SK-N-SH treated with all-trans-retinoic acid at 6 μM for 48 hours (cell line): ENCODE results near the gene RNASE9.
A peak's percentile ranks its signal among the peaks of the same experiment; 100 is the strongest.

ENCODE experiments used
- ATAC-seq: fragments of 200-7000 bp; cut with Tn5 transposase; 3 replicates; pipeline ENCODE4 v1.9.1; 2020; ENCODE audit warnings: mild to moderate bottlenecking, moderate library complexity
- CSDC2 ChIP-seq: fragments of 250-450 bp; sonication (Bioruptor Pico); IDR thresholded peaks from 2 replicates; pipeline ENCODE4 v1.5.0; 2020; ENCODE audit warnings: mild to moderate bottlenecking, moderate library complexity
- ESRRG ChIP-seq: fragments of 250-450 bp; sonication (Bioruptor Pico); IDR thresholded peaks from 2 replicates; pipeline ENCODE4 v1.6.1; 2021; ENCODE audit warnings: mild to moderate bottlenecking
- GLIS3 ChIP-seq: fragments of 250-450 bp; sonication (Bioruptor Pico); IDR thresholded peaks from 2 replicates; pipeline ENCODE4 v1.5.0; 2020; ENCODE audit warnings: mild to moderate bottlenecking, moderate library complexity
- ISL1 ChIP-seq: fragments of 250-450 bp; sonication (Bioruptor Pico); IDR thresholded peaks from 2 replicates; pipeline ENCODE4 v2.1.2; 2022; ENCODE audit warnings: mild to moderate bottlenecking, moderate library complexity
- OSR1 ChIP-seq: fragments of 250-450 bp; sonication (Bioruptor Pico); IDR thresholded peaks from 2 replicates; pipeline ENCODE4 v1.8.0; 2022; ENCODE audit warnings: moderate library complexity, mild to moderate bottlenecking, inconsistent platforms
- PPARA ChIP-seq: fragments of 250-450 bp; sonication (Bioruptor Pico); IDR thresholded peaks from 2 replicates; pipeline ENCODE4 v1.5.0; 2020; ENCODE audit warnings: mild to moderate bottlenecking, borderline replicate concordance
- RARB ChIP-seq: fragments of 250-450 bp; sonication (Bioruptor Pico); IDR thresholded peaks from 2 replicates; pipeline ENCODE4 v1.8.0; 2021; ENCODE audit warnings: mild to moderate bottlenecking, moderate library complexity
- SNAI2 ChIP-seq: fragments of 250-450 bp; sonication (Bioruptor Pico); IDR thresholded peaks from 2 replicates; pipeline ENCODE4 v1.5.0; 2020; ENCODE audit warnings: mild to moderate bottlenecking, moderate library complexity
- TOX ChIP-seq: fragments of 250-450 bp; sonication (Bioruptor Pico); IDR thresholded peaks from 2 replicates; pipeline ENCODE4 v1.8.0; 2021; ENCODE audit warnings: mild to moderate bottlenecking, moderate library complexity, borderline replicate concordance
- ZC3H10 ChIP-seq: fragments of 250-450 bp; sonication (Bioruptor Pico); IDR thresholded peaks from 2 replicates; pipeline ENCODE4 v1.5.1; 2021; ENCODE audit warnings: mild to moderate bottlenecking, moderate library complexity
- ZFP3 ChIP-seq: fragments of 250-450 bp; sonication (Bioruptor Pico); IDR thresholded peaks from 2 replicates; pipeline ENCODE4 v1.5.0; 2020; ENCODE audit warnings: mild to moderate bottlenecking, moderate library complexity
- ZNF565 ChIP-seq: fragments of 450-650 bp; formaldehyde crosslinking; conservative IDR thresholded peaks from 2 replicates; pipeline ENCODE4 v1.5.0; 2020; ENCODE audit warnings: low read depth, mild to moderate bottlenecking, moderate library complexity
- ZNF70 ChIP-seq: fragments of 450-650 bp; formaldehyde crosslinking; IDR thresholded peaks from 2 replicates; pipeline ENCODE4 v1.5.0; 2020; ENCODE audit warnings: mild to moderate bottlenecking, moderate library complexity
- ZNF8 ChIP-seq: fragments of 450-650 bp; formaldehyde crosslinking; IDR thresholded peaks from 2 replicates; pipeline ENCODE4 v1.5.0; 2020; ENCODE audit warnings: mild to moderate bottlenecking, moderate library complexity
- TF ChIP-seq, protein P1 (sequence below): fragments of 250-450 bp; sonication (Bioruptor Pico); IDR thresholded peaks from 2 replicates; pipeline ENCODE4 v1.5.1; 2021; ENCODE audit warnings: mild to moderate bottlenecking, moderate library complexity
- TF ChIP-seq, protein P2 (sequence below): fragments of 250-450 bp; sonication (Bioruptor Pico); IDR thresholded peaks from 2 replicates; pipeline ENCODE4 v1.5.1; 2020; ENCODE audit warnings: low read depth, mild to moderate bottlenecking, moderate library complexity
- TF ChIP-seq, protein P3 (sequence below): fragments of 250-450 bp; sonication (Bioruptor Pico); IDR thresholded peaks from 2 replicates; pipeline ENCODE4 v1.8.0; 2020; ENCODE audit warnings: mild to moderate bottlenecking, moderate library complexity, borderline replicate concordance
- TF ChIP-seq, protein P4 (sequence below): fragments of 250-450 bp; sonication (Bioruptor Pico); IDR thresholded peaks from 2 replicates; pipeline ENCODE4 v1.5.0; 2020; ENCODE audit warnings: mild to moderate bottlenecking, moderate library complexity

The RNASE9 gene

DNA sequence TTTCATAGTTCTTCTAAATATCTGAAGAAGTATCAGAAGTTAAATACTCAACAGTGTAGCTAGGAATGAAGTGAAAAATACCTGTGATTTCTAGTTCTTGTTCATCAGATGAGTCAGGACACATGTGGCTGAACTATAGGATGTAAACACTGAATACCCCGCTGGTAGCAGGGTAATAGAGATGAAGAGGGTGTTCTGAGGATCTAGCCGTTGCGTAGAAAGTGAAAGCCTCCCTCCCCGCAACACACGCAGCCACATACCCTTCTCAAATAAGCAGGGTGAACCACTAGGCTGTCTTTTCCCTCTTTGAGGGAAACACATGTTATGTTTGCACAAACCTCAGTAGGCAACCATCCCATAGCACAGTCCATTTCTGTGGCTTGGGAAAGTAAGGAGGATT is 46.8 kb upstream of the RNASE9 start (continued):
- no peak for TF ChIP-seq PPARA
- TF ChIP-seq CSDC2 (CRISPR knock-in tag), result no peak

DNA sequence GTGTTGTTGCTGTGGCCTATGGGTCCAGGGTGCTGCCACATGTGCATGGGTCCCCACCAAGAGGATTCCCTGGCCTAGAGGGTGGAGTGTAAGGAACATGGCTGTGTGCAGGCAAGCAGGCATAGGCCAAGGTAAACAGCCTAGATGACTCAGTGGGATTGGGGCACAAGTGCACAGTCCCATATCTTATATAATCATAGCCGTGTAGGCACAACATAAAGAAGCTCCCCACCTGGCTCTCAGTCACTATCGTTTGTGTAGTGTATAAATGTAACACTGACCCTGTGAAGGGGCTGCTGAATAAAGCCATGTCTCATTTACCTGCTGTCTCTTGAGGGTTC is 46.0 kb upstream of the RNASE9 start:
- TF ChIP-seq ZNF8 (CRISPR knock-in tag), result no peak
- no peak for TF ChIP-seq ZC3H10 (CRISPR knock-in tag)
- TF ChIP-seq, protein P1, sequence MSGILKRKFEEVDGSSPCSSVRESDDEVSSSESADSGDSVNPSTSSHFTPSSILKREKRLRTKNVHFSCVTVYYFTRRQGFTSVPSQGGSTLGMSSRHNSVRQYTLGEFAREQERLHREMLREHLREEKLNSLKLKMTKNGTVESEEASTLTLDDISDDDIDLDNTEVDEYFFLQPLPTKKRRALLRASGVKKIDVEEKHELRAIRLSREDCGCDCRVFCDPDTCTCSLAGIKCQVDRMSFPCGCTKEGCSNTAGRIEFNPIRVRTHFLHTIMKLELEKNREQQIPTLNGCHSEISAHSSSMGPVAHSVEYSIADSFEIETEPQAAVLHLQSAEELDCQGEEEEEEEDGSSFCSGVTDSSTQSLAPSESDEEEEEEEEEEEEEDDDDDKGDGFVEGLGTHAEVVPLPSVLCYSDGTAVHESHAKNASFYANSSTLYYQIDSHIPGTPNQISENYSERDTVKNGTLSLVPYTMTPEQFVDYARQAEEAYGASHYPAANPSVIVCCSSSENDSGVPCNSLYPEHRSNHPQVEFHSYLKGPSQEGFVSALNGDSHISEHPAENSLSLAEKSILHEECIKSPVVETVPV (CRISPR knock-in tag), result no peak
- TF ChIP-seq CSDC2 (CRISPR knock-in tag), result no peak
- TF ChIP-seq, all 23 proteins: peak for 0
- no peak for ATAC-seq

DNA sequence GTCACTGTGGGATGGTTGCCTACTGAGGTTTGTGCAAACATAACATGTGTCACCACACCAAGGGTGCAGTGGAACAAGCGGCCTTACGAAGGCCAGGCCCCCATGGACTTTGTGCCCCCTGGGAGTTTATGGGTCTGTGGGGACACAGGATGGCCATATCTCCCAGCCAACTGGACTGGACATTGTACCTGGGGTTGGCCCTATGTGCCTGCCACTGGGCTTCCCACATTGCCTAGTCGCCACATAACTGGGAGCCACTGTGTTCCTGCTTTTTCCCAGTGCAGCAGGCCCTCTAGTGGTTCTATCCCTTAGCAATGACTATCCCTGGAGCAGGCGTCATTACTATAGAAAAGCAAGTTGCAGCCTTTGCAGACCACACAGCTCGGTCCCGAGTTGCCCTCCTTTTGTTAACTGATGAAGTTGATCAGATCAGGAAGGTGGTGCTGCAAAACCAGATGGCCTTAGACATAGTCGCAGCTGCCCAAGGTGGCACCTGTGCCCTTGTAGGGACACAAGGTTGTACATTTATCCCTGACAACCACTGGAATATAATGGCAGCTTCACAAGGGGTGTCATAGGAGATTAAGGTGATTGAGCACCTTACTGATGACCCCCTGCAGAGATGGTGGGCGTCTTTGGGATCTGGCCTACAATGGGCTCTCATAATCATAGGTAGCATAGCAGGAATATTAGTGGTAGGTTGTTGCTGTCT is 45.5 kb upstream of the RNASE9 start:
- ATAC-seq, result peak; percentile 45

DNA sequence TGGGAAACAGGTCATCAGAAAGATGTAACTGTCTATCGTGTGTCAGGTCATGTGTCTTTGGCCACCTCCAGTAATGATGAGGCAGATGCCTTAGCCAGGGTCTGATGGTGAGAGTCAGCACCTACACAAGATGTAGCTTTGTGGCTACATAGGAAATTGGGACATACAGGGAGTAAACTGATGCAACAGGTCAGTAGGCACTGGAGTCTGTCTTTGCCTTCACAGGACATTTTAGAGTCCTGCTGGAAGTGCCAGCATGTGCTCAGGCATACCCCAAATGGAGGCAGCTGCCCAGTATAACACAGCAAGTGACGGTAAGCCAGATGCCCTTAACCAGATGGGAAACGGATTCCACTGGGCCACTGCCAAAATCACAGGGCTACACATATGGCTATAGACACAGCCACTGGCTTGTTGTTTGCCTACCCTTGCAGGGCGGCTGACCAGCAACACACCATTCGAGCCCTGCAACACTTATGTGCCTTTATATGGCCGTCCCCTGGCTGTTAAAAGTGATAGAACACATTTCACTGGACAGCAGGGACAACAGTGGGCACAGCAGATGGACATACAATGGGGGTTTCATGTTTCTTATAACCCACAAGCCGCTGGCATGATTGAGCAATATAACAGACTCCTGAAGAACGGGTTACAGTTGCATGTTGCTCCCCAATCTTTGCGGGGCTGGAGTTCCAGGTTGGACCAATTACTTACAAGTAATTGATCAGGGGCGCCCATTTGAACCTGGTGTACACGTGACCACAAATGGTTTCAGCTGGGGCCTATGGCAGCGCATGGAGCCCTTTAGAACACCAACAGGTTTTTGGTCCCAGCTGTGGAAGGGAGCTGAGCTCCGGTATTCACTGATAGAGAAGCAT is 43.2 kb upstream of the RNASE9 start:
- TF ChIP-seq ESRRG (CRISPR knock-in tag) (no peak), ISL1 (CRISPR knock-in tag) (no peak)
- TF ChIP-seq, all 23 proteins: peak for 0
- no peak for ATAC-seq

More for the DNA sequence above, 45.5 kb upstream of the RNASE9 start:
- TF ChIP-seq, protein P1 (CRISPR knock-in tag), result no peak
- TF ChIP-seq OSR1 (CRISPR knock-in tag) (no peak), ZNF565 (no peak), SNAI2 (CRISPR knock-in tag) (no peak), TOX (CRISPR knock-in tag) (no peak), PPARA (no peak), GLIS3 (CRISPR knock-in tag) (no peak), ZFP3 (CRISPR knock-in tag) (no peak), RARB (CRISPR knock-in tag) (no peak), ZNF70 (CRISPR knock-in tag) (no peak)
- TF ChIP-seq, protein P2, sequence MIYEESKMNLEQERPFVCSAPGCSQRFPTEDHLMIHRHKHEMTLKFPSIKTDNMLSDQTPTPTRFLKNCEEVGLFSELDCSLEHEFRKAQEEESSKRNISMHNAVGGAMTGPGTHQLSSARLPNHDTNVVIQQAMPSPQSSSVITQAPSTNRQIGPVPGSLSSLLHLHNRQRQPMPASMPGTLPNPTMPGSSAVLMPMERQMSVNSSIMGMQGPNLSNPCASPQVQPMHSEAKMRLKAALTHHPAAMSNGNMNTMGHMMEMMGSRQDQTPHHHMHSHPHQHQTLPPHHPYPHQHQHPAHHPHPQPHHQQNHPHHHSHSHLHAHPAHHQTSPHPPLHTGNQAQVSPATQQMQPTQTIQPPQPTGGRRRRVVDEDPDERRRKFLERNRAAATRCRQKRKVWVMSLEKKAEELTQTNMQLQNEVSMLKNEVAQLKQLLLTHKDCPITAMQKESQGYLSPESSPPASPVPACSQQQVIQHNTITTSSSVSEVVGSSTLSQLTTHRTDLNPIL, result no peak
- TF ChIP-seq, protein P3, sequence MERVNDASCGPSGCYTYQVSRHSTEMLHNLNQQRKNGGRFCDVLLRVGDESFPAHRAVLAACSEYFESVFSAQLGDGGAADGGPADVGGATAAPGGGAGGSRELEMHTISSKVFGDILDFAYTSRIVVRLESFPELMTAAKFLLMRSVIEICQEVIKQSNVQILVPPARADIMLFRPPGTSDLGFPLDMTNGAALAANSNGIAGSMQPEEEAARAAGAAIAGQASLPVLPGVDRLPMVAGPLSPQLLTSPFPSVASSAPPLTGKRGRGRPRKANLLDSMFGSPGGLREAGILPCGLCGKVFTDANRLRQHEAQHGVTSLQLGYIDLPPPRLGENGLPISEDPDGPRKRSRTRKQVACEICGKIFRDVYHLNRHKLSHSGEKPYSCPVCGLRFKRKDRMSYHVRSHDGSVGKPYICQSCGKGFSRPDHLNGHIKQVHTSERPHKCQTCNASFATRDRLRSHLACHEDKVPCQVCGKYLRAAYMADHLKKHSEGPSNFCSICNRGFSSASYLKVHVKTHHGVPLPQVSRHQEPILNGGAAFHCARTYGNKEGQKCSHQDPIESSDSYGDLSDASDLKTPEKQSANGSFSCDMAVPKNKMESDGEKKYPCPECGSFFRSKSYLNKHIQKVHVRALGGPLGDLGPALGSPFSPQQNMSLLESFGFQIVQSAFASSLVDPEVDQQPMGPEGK (CRISPR knock-in tag), result no peak
- TF ChIP-seq, protein P4, sequence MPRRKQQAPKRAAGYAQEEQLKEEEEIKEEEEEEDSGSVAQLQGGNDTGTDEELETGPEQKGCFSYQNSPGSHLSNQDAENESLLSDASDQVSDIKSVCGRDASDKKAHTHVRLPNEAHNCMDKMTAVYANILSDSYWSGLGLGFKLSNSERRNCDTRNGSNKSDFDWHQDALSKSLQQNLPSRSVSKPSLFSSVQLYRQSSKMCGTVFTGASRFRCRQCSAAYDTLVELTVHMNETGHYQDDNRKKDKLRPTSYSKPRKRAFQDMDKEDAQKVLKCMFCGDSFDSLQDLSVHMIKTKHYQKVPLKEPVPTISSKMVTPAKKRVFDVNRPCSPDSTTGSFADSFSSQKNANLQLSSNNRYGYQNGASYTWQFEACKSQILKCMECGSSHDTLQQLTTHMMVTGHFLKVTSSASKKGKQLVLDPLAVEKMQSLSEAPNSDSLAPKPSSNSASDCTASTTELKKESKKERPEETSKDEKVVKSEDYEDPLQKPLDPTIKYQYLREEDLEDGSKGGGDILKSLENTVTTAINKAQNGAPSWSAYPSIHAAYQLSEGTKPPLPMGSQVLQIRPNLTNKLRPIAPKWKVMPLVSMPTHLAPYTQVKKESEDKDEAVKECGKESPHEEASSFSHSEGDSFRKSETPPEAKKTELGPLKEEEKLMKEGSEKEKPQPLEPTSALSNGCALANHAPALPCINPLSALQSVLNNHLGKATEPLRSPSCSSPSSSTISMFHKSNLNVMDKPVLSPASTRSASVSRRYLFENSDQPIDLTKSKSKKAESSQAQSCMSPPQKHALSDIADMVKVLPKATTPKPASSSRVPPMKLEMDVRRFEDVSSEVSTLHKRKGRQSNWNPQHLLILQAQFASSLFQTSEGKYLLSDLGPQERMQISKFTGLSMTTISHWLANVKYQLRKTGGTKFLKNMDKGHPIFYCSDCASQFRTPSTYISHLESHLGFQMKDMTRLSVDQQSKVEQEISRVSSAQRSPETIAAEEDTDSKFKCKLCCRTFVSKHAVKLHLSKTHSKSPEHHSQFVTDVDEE (CRISPR knock-in tag), result no peak
